ENCODE data around the gene LRP1B. TPM values are rescaled to one million over a fixed set of nuclear protein-coding genes. Genes with fewer than 3 reads are reported as not detected.

Gene LRP1B
- total RNA-seq, 4 donors from 2014 or later = 0.42 to 0.71 (median 0.65) TPM

- Histone ChIP-seq H3K36me3 (no peaks in the 10 kb centered on the region), H3K4me1 (no peaks in the 10 kb centered on the region), H3K27me3 (no peaks in the 10 kb centered on the region), H3K27ac (replicated peaks in 1 of 4) (no peak overlapping the region), H3K9me3 (no peaks in the 10 kb centered on the region), H3K4me3 (no peak overlapping the region)
- intact Hi-C loops (cut with DNase I) = no loop called here
- 43% methylated on average over 2 of the region's 2 CpGs for WGBS
- DNase-seq (ENCODE audit: extremely low spot score) = no peak
- no peak for TF ChIP-seq EP300 (IDR thresholded peaks at IDR 0.05)
- no peak for TF ChIP-seq POLR2A (IDR thresholded peaks at IDR 0.05; ENCODE audit: low read depth)
- TF ChIP-seq, protein P1, sequence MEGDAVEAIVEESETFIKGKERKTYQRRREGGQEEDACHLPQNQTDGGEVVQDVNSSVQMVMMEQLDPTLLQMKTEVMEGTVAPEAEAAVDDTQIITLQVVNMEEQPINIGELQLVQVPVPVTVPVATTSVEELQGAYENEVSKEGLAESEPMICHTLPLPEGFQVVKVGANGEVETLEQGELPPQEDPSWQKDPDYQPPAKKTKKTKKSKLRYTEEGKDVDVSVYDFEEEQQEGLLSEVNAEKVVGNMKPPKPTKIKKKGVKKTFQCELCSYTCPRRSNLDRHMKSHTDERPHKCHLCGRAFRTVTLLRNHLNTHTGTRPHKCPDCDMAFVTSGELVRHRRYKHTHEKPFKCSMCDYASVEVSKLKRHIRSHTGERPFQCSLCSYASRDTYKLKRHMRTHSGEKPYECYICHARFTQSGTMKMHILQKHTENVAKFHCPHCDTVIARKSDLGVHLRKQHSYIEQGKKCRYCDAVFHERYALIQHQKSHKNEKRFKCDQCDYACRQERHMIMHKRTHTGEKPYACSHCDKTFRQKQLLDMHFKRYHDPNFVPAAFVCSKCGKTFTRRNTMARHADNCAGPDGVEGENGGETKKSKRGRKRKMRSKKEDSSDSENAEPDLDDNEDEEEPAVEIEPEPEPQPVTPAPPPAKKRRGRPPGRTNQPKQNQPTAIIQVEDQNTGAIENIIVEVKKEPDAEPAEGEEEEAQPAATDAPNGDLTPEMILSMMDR (IDR thresholded peaks at IDR 0.05) = no peak
- TF ChIP-seq POLR2AphosphoS5 (IDR thresholded peaks at IDR 0.05) = no peak
These were observed 1093.5 kb downstream of the LRP1B start for GRCh38 chr2:141037361-141037760.

DNA sequence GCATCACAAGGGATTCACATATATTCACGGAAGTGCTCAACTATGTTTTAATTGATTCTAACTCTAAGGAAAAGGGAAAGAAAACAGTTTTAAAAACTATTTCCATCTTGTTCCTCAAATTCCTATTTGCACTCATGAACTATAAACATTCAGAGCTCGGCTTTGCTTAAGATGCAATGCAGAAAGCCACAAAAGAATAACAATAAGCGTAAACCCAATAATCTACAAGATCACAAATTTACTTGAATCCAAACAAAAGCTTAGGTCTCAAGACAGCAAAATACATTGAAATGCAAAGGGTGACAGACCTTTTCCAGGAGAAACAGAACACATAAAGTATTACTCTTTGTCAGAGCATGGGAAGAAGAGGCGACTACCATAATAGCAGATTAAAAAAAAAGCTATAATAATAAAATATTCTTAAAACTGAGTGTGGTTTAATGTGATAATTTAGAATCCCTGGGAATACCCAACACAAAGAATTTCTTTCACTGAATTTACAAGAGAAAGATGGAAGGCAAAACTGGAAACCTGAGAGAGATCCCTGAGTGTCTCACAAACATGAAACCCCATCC lies 1094.9 kb downstream of the LRP1B start:
- TF ChIP-seq EP300 (IDR thresholded peaks at IDR 0.05) (no peak), POLR2AphosphoS5 (IDR thresholded peaks at IDR 0.05) (no peak)
- TF ChIP-seq, protein P1 (IDR thresholded peaks at IDR 0.05) = no peak
- no peaks in the 10 kb centered on the region for H3K4me1 ChIP-seq
- no peak overlapping the region for H3K4me3 ChIP-seq
- no peaks in the 10 kb centered on the region for H3K27me3 ChIP-seq
- H3K9me3 ChIP-seq = no peaks in the 10 kb centered on the region
- WGBS = 70% methylated on average over 4 of the region's 4 CpGs
- H3K27ac ChIP-seq (replicated peaks in 1 of 4) = no peak overlapping the region
- intact Hi-C loops (cut with DNase I) = no loop called here
- DNase-seq (ENCODE audit: extremely low spot score) = no peak
- no peaks in the 10 kb centered on the region for H3K36me3 ChIP-seq

GRCh38 chr2:141029428-141030078 lies 1101.3 kb downstream of the LRP1B start:
- intact Hi-C loops (cut with DNase I) = no loop called here
- WGBS = 94% methylated on average over 6 of the region's 6 CpGs
- Histone ChIP-seq H3K27ac (replicated peaks in 1 of 4) (no peak overlapping the region), H3K36me3 (no peaks in the 10 kb centered on the region), H3K27me3 (no peaks in the 10 kb centered on the region), H3K9me3 (peaks cover 0 to 6% (median 2%) of the 10 kb centered on the region in 4 donors), H3K4me3 (no peak overlapping the region), H3K4me1 (no peaks in the 10 kb centered on the region)
- no peak for DNase-seq (ENCODE audit: extremely low spot score)
- TF ChIP-seq POLR2A (IDR thresholded peaks at IDR 0.05; ENCODE audit: low read depth) (no peak), EP300 (IDR thresholded peaks at IDR 0.05) (no peak), POLR2AphosphoS5 (IDR thresholded peaks at IDR 0.05) (no peak)
- TF ChIP-seq, protein P1 (IDR thresholded peaks at IDR 0.05) = no peak

DNA sequence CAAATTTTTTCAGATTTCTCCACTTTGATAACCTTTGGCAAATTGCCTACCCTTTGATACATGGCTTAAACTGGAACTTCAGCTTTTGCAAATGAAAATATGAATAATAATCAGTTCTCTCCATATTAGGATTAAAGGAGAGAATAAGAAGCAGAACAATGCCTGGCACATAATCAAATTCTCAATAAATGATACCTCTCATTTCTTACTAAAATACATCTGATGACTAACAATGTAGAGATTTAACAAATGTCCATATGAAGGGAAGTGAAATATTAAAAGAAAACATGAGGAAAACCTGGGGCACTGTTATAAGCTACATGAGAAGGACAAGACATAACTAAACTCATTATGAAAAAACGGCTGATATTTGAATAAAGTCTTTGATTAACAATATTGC lies 1103.6 kb downstream of the LRP1B start:
- H3K4me3 ChIP-seq = no peak overlapping the region
- no peak for DNase-seq (ENCODE audit: extremely low spot score)
- H3K4me1 ChIP-seq = no peaks in the 10 kb centered on the region
- 86% methylated on average over 1 of the region's 1 CpG for WGBS
- H3K36me3 ChIP-seq = no peaks in the 10 kb centered on the region
- no peak overlapping the region for H3K27ac ChIP-seq (replicated peaks in 1 of 4)
- TF ChIP-seq, protein P1 (IDR thresholded peaks at IDR 0.05) = no peak
- no peak for TF ChIP-seq POLR2AphosphoS5 (IDR thresholded peaks at IDR 0.05)
- TF ChIP-seq POLR2A (IDR thresholded peaks at IDR 0.05; ENCODE audit: low read depth) = no peak
- TF ChIP-seq EP300 (IDR thresholded peaks at IDR 0.05) = no peak
- intact Hi-C loops (cut with DNase I) = no loop called here
- no peaks in the 10 kb centered on the region for H3K27me3 ChIP-seq
- H3K9me3 ChIP-seq = peaks cover 0 to 6% (median 2%) of the 10 kb centered on the region in 4 donors

Measured in esophagus muscularis mucosa (tissue), 4 donors.